ENCODE results near the gene NCMAP.
"Not testable (repeated sequence)": the region's sequence is repeated elsewhere in the genome, so short reads cannot be mapped to it uniquely, and the experiment has no call there.

The NCMAP gene

GRCh38 chr1:24555591-24556413 is at the start of gene NCMAP:
Gene NCMAP (plus strand): TSS chr1:24556087. CDS start chr1:24595431, 39,344 bp downstream.
- DNase-seq = no peak

- DNase-seq = no peak
Measured at GRCh38 chr1:24506691-24507381, 49.1 kb upstream of the NCMAP start.

GRCh38 chr1:24507405-24507804 is 48.5 kb upstream of the NCMAP start:
- DNase-seq = no peak

- no peak for DNase-seq
Measured at GRCh38 chr1:24508911-24509310, 47.0 kb upstream of the NCMAP start.

GRCh38 chr1:24513706-24514105 is 42.2 kb upstream of the NCMAP start:
- no peak for DNase-seq

- DNase-seq = no peak
Measured at GRCh38 chr1:24514946-24515345, 40.9 kb upstream of the NCMAP start.

- DNase-seq = not testable (repeated sequence)
Measured at GRCh38 chr1:24515671-24516209, 40.1 kb upstream of the NCMAP start.

- no peak for DNase-seq
Measured at GRCh38 chr1:24516506-24516905, 39.4 kb upstream of the NCMAP start.

- no peak for DNase-seq
Measured at GRCh38 chr1:24517898-24518297, 38.0 kb upstream of the NCMAP start.

GRCh38 chr1:24520282-24520681 is 35.6 kb upstream of the NCMAP start:
- not testable (repeated sequence) for DNase-seq

- DNase-seq = no peak
Measured at GRCh38 chr1:24525606-24526005, 30.3 kb upstream of the NCMAP start.

GRCh38 chr1:24526045-24526444 is 29.8 kb upstream of the NCMAP start:
- no peak for DNase-seq

GRCh38 chr1:24526940-24527542 is 28.8 kb upstream of the NCMAP start:
- DNase-seq = no peak

- DNase-seq = no peak
Measured at GRCh38 chr1:24528744-24529143, 27.1 kb upstream of the NCMAP start.

GRCh38 chr1:24529292-24529691 is 26.6 kb upstream of the NCMAP start:
- DNase-seq = not testable (repeated sequence)

GRCh38 chr1:24535021-24535424 is 20.9 kb upstream of the NCMAP start:
- no peak for DNase-seq

- no peak for DNase-seq
Measured at GRCh38 chr1:24535778-24536177, 20.1 kb upstream of the NCMAP start.

- DNase-seq = no peak
Measured at GRCh38 chr1:24536391-24536840, 19.5 kb upstream of the NCMAP start.

- no peak for DNase-seq
Measured at GRCh38 chr1:24540051-24540905, 15.6 kb upstream of the NCMAP start.

GRCh38 chr1:24540906-24541710 is 14.8 kb upstream of the NCMAP start:
- DNase-seq = peak in 1 of 2 donors; percentile 29

- DNase-seq = no peak
Measured at GRCh38 chr1:24541711-24542346, 14.1 kb upstream of the NCMAP start.

Data from bone marrow (tissue), 2 donors.